ENCODE measurements around the gene AP3D1. TPM values are rescaled to one million over a fixed set of nuclear protein-coding genes. Genes with fewer than 3 reads are reported as not detected.
A peak's percentile ranks its signal among the peaks of the same experiment; 100 is the strongest.
"Not testable (repeated sequence)": the region's sequence is repeated elsewhere in the genome, so short reads cannot be mapped to it uniquely, and the experiment has no call there.

The AP3D1 gene
- total RNA-seq, result 142 and 146 TPM in 2 replicates
- long read RNA-seq, partial matches to known transcripts, result 33 of 41 reads
- long read RNA-seq, other reads (novel, unspliced or antisense), result 4 of 41 reads

DNA sequence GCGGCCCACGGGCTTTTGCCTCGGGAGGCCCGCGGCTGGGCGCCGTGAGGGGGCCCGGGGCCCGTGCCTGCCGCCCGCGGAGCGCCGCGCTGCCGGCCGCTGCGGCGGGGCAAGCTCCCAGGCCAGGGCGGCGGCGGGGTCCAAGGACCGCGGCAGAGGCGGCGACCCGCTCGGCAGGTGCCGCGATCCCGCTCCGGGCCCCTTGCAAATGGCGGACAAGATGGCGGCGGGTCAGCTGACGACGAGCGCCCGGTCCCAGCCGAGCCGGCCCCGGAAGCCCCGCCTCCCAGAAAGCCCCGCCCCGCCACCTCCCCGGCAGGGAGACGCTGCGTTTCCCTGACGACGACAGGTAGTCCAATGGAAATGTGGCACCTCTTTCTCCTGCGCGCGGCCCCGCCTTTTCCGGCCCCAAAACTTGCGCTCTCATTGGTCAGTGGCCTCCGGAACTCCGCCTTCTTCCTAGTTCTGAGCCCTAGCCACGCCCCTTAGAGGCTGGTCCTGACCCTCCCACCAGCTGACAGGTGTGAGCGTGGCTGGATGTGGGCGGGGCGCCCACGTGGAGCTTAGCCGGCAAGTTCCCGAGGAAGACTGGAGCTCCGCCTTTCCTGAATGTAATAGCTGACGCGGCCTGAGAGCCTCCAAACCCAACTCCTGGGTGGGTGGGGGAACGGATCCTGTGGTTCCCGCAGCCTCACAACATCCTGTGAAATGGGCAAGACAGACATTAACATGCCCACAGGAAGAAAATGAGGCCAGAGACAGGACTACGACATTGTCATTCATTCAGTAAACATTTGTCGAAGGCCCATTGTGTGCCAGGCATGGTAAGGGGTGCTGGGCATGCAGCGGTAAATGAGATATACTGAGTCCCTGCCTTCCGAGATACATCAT is at the start of gene AP3D1:
Gene AP3D1 (minus strand): TSS at position 228 of the 891 bp plus-strand sequence. CDS start 232 bp downstream, outside the sequence.
- no peak for TF ChIP-seq CTCF (conservative IDR thresholded peaks at IDR 0.05)
- Mint-ChIP-seq H3K4me1 (peaks cover 40% of the 10 kb centered on the region), H3K36me3 (ENCODE audit: low read depth) (no peaks in the 10 kb centered on the region), H3K27me3 (ENCODE audit: low read depth) (no peaks in the 10 kb centered on the region), H3K27ac (ENCODE audit: unreplicated experiment) (peak within 1 kb of the TSS; percentile 88), H3K9me3 (no peaks in the 10 kb centered on the region), H3K4me3 (peak within 1 kb of the TSS; percentile 94)
- peak; percentile 99 for DNase-seq (ENCODE audit: low read depth, low spot score)

- H3K27me3 Mint-ChIP-seq (ENCODE audit: low read depth); H3K36me3 Mint-ChIP-seq (ENCODE audit: low read depth); H3K4me3 Mint-ChIP-seq; DNase-seq (ENCODE audit: low read depth, low spot score); H3K4me1 Mint-ChIP-seq; H3K27ac Mint-ChIP-seq (ENCODE audit: unreplicated experiment); H3K9me3 Mint-ChIP-seq: not testable (repeated sequence)
These were observed 49.4 kb upstream of the AP3D1 start for GRCh38 chr19:2200624-2201294.

GRCh38 chr19:2199861-2200623 is 48.7 kb upstream of the AP3D1 start:
- no peaks in the 10 kb centered on the region for H3K27me3 Mint-ChIP-seq (ENCODE audit: low read depth)
- H3K4me3 Mint-ChIP-seq, result no peak overlapping the region
- H3K9me3 Mint-ChIP-seq, result no peaks in the 10 kb centered on the region
- H3K27ac Mint-ChIP-seq (ENCODE audit: unreplicated experiment), result no peak overlapping the region
- TF ChIP-seq CTCF (conservative IDR thresholded peaks at IDR 0.05), result no peak
- DNase-seq (ENCODE audit: low read depth, low spot score), result no peak
- H3K36me3 Mint-ChIP-seq (ENCODE audit: low read depth), result peaks cover 2% of the 10 kb centered on the region
- peaks cover 5% of the 10 kb centered on the region for H3K4me1 Mint-ChIP-seq

GRCh38 chr19:2199215-2199614 is 47.8 kb upstream of the AP3D1 start:
- TF ChIP-seq CTCF (conservative IDR thresholded peaks at IDR 0.05), result peak; percentile 54
- Mint-ChIP-seq H3K36me3 (ENCODE audit: low read depth) (peaks cover 2% of the 10 kb centered on the region), H3K27ac (ENCODE audit: unreplicated experiment) (peak overlapping the region; percentile 85), H3K9me3 (no peaks in the 10 kb centered on the region), H3K27me3 (ENCODE audit: low read depth) (no peaks in the 10 kb centered on the region), H3K4me3 (no peak overlapping the region), H3K4me1 (peaks cover 5% of the 10 kb centered on the region)
- DNase-seq (ENCODE audit: low read depth, low spot score), result peak; percentile 13

DNA sequence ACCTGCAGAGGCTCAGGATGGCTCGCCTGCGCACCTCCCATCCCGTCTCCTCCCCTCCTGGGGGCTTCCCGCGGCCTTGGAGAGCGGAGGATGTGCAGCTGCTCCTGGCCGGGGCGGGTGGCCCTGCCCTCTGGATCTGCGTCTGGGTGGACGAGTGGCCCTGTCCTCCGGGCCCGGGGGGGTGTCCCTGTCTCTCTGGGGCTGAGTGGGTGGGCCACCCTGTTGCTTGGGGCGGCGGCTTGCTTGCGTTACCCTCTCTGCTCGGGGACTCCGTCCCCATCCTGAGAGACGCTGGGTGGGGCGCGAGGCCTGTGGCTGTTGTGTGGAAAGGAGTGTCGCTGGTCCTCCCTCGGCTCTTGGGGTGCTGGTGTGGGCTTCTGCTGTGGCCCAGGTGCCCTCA is 47.0 kb upstream of the AP3D1 start:
- H3K27me3 Mint-ChIP-seq (ENCODE audit: low read depth), result no peaks in the 10 kb centered on the region
- H3K9me3 Mint-ChIP-seq, result no peaks in the 10 kb centered on the region
- peaks cover 3% of the 10 kb centered on the region for H3K36me3 Mint-ChIP-seq (ENCODE audit: low read depth)
- no peak overlapping the region for H3K27ac Mint-ChIP-seq (ENCODE audit: unreplicated experiment)
- H3K4me3 Mint-ChIP-seq, result no peak overlapping the region
- TF ChIP-seq CTCF (conservative IDR thresholded peaks at IDR 0.05), result no peak
- DNase-seq (ENCODE audit: low read depth, low spot score), result no peak
- peaks cover 5% of the 10 kb centered on the region for H3K4me1 Mint-ChIP-seq

All from neural crest cell (in vitro differentiated cells).